HG03025 (cell line): ENCODE measurements around the gene PTPRM.
"Not testable (repeated sequence)": the region's sequence is repeated elsewhere in the genome, so short reads cannot be mapped to it uniquely, and the experiment has no call there.

Experiments used
- ATAC-seq: cut with Tn5 transposase; IDR thresholded peaks from one replicate; pipeline ENCODE4 v1.9.1; 2021; ENCODE audit warnings: mild to moderate bottlenecking, moderate library complexity; ENCODE audit not compliant: unreplicated experiment, low FRiP score

PTPRM gene

DNA sequence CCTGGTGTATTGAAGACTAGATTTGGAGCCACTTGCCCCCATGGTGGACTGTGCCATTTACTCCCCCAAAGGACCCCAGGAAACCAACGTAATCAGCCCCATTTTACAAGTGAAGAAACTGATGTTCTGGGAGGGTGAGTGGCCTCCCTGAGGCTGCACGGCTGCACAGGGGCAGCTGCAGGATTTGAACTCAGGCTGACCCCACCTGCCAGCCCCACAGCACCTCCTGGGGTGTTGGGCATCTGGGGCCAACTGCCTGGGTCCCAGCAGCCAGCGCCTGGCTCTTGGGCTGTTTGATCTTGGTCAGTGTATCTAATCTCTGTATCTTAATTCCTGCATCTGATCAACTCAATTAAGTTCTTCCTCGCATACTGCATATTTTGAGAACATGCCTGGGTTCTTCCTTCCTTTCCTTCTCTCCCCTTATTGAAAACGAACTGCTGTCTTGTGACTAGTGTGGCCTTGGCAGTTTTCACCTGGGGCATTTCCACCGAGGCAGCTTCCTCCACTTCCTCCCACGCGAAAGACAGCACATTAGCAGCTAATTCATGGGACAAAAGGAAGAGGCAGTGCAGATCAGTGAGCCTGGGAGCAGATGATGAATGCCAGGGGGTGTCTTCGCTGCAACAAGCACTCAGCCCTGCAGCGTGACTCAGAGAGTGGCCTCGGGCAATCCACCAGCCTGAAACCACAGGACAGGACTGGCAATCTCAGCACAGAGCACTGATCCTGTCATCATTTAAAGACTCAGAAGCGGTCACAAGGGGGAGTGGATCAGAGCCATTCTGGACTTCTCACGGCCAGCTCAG, 858.0 kb downstream of the PTPRM start:
- ATAC-seq, result no peak

- ATAC-seq, result no peak
Observed at GRCh38 chr18:8426401-8426800, 859.3 kb downstream of the PTPRM start.

DNA sequence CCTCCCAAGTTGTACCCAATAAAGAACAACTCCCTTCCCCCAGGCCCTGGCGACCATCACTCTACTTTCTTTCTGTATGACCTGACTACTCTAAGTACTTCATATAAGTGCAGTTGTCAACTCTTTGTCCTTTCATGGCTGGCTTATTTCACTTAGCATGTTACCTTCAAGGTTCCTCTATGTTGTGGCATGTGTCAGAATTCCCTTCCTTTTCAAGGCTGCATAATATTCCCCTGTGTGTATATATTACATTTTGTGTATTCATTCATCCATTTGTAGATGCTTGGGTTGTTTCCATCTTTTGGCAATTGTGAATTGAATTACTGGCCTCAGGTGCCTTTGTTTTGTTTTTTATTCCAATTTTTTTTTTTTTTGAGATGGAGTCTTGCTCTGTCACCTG, 860.2 kb downstream of the PTPRM start:
- ATAC-seq, result no peak

DNA sequence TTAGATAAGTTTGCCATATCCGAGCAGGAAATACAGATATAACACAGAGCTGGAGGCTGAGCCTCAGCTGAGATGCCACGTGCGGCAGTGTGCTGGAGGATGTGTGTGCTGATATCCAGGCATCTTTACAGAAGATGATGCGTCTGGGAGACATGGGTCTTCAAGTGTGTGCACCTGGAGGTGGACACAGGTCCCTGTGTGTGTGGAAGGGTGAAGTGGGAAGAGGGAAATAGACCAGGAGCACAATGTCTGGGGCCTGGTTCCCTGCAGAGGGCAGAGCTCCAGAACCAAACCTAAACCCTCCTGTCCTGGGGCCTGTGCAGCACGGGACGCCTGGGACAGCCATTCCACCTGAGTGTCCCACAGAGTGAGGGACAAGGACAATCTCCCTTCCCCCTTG, 861.8 kb downstream of the PTPRM start:
- ATAC-seq, result no peak

DNA sequence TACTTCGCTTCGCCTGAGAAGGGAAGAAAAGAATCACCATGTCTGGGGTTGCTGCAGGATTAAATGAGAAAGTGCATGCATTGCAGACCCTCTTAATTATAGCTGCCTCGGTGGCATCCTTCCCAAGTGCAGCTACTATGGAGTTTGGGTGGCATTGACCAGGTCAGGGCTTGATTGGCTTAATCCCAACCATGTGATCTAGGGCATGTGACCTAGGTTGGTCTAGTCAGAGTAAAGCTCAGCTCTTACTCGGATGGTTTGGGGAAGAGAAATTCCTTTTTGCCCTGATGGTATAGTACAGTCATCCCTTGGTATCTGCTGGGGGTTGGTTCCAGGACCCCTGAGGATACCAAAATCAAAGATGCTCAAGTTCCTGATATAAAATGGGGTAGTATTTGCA, 863.9 kb downstream of the PTPRM start:
- ATAC-seq, result no peak

DNA sequence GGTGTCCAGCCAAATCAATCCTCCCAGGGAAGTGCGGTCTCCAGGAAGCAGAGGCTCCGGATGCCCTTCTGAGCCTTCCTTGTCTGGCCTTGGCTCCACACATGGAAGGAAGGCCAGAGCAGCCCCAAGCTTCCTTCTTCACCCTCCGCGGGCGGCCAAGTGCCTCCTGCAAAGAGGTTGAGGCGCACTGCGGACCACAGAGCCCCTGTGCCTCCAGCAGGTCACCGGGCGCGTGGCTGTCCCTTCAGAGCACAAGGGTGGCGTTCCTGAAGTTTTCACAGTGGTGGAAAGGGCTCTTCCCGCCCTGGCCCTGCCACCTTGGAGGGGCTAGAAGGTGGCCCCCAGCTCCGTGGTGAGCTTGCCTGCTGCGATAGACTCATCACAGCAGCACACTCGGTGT, 866.2 kb downstream of the PTPRM start:
- ATAC-seq, result no peak

DNA sequence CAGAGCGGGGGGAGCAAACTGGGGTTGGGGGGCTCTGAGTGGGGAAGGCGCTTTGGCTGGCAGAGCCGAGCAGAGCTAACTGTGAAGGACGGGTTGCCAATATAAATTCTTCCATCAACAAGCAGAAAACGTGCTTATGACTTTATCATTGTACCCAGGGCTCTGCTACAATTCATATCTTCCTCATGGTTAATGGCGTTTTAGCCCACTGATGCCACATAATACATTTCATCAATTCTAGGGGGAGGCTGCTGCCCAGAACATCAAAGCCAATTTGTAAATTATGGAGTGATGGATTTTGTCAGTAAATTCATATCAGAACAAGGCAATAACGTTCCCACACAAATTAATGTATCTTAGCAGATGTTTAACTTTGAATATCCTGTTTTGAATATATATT, 866.7 kb downstream of the PTPRM start:
- no peak for ATAC-seq

DNA sequence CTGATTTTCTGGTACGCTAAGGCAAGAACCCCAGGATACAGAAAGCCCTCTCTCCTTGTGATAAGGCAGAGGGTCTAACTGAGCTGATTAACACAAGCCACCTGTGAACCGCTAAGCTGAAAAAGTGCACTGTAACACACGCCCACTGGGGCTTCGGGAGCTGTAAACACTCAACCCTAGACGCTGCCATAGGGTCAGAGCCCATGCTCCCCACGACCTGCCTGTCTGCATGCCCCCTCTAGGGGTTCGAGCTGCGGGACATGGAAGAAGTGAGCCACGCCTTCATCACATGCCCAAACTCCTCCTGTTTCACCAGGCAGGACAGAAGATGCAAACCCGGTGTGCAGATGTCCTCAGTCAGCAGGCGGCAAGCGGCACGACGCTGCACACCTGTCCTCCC, 868.3 kb downstream of the PTPRM start:
- no peak for ATAC-seq

GRCh38 chr18:8439055-8439454, 871.9 kb downstream of the PTPRM start:
- no peak for ATAC-seq

- no peak for ATAC-seq
Observed at GRCh38 chr18:8443505-8443904, 876.4 kb downstream of the PTPRM start.

DNA sequence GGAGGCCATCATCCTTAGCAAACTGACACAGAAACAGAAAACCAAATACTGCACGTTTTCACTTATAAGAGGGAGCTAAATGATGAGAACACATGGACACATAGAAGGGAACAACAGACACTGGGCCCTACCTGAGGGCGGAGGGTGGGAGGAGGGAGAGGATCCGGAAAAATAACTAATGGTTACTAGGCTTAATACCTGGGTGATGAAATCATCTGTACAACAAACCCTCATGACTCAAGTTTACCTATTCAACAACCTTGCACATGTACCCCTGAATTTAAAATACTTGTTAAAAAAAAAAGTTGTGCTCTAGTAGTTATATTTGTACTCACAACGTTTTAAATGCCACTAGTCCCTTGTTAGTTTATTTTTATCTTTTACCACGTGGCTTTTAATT, 879.8 kb downstream of the PTPRM start:
- not testable (repeated sequence) for ATAC-seq

DNA sequence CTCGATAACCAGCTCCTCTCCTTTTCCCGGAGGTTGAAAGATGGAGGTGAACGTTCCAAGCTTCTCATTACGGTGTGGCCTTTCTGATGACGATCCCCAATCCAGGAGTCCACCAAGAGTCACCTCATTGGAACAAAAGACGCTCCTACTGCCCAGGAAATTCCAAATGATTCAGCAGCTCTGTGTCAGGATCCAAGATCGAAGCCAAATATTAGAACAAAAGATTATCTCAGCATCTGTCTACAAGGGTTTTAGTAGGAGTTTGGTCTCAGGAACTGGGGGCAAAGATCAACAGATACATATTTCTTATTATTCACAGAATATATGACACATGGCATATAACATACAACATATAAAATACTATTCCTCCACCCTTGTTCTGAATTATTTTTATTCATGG, 881.0 kb downstream of the PTPRM start:
- ATAC-seq, result no peak

GRCh38 chr18:8450013-8450412, 882.9 kb downstream of the PTPRM start:
- no peak for ATAC-seq

GRCh38 chr18:8450898-8451665, 884.0 kb downstream of the PTPRM start:
- no peak for ATAC-seq

- no peak for ATAC-seq
Observed at GRCh38 chr18:8453528-8453927, 886.4 kb downstream of the PTPRM start.

DNA sequence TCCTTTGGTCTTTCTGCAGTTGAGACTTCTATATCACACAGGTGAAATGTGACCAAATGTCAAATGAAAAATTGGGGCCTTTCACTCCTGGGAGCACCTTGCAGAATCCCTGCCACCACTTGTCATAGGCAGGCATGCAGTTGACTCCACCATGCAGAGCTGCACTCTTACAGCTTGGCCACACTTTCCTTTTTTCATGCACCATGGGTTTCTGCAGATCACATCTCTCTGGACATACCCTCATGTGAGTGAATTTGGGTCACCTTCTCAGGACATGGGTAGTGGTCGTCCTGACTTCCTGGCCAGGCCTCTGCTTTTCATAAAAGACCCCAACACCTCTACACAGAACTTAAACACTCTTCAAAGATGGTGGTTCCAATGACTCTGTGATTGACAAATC, 887.0 kb downstream of the PTPRM start:
- ATAC-seq, result no peak

- ATAC-seq, result no peak
Observed at GRCh38 chr18:8455661-8456614, 888.8 kb downstream of the PTPRM start.
